Ishikawa (cell line): ENCODE results near the gene DHRS3.

ENCODE experiments used
- CEBPB ChIP-seq: IDR thresholded peaks from 2 replicates; pipeline ENCODE4 v1.6.1; 2012
- CREB1 ChIP-seq: IDR thresholded peaks from 2 replicates; pipeline ENCODE4 v1.6.1; 2012; ENCODE audit warnings: low read depth
- EGR1 ChIP-seq: IDR thresholded peaks from 2 replicates; pipeline ENCODE4 v1.6.1; 2012
- EP300 ChIP-seq: IDR thresholded peaks from 2 replicates; pipeline ENCODE4 v1.6.1; 2012; ENCODE audit warnings: borderline replicate concordance
- FOXM1 ChIP-seq: IDR thresholded peaks from 2 replicates; pipeline ENCODE4 v1.6.1; 2012; ENCODE audit warnings: low read depth, borderline replicate concordance
- MAX ChIP-seq: IDR thresholded peaks from 2 replicates; pipeline ENCODE4 v1.6.1; 2012
- NFIC ChIP-seq: IDR thresholded peaks from 2 replicates; pipeline ENCODE4 v1.6.1; 2012
- RAD21 ChIP-seq: IDR thresholded peaks from 2 replicates; pipeline ENCODE4 v1.6.1; 2012; ENCODE audit warnings: low read depth
- REST ChIP-seq: IDR thresholded peaks from 2 replicates; pipeline ENCODE4 v1.6.1; 2012; ENCODE audit warnings: low read depth, mild to moderate bottlenecking
- TAF1 ChIP-seq: IDR thresholded peaks from 2 replicates; pipeline ENCODE4 v1.6.1; 2012; ENCODE audit warnings: low read depth, mild to moderate bottlenecking
- TCF12 ChIP-seq: IDR thresholded peaks from 2 replicates; pipeline ENCODE4 v1.6.1; 2012; ENCODE audit warnings: low read depth
- TEAD4 ChIP-seq: IDR thresholded peaks from 2 replicates; pipeline ENCODE4 v1.6.1; 2012
- USF1 ChIP-seq: IDR thresholded peaks from 2 replicates; pipeline ENCODE4 v1.6.1; 2012
- YY1 ChIP-seq: IDR thresholded peaks from 2 replicates; pipeline ENCODE4 v1.6.1; 2012; ENCODE audit warnings: low read depth
- ZBTB7A ChIP-seq: IDR thresholded peaks from 2 replicates; pipeline ENCODE4 v1.6.1; 2012; ENCODE audit warnings: low read depth

The DHRS3 gene

GRCh38 chr1:12617901-12618660, at the start of gene DHRS3:
Gene DHRS3 (minus strand): TSS chr1:12618210. CDS start chr1:12617348, 862 bp downstream.
- TF ChIP-seq CEBPB (peak; percentile 39; the same call in 1 of the 2 replicates), USF1 (no peak), NFIC (no peak; the same call in 1 of the 2 replicates), FOXM1 (no peak), TEAD4 (no peak), CREB1 (no peak), EGR1 (no peak), ZBTB7A (no peak), TAF1 (peak; percentile 69), EP300 (peak; percentile 54), TCF12 (no peak; the same call in 1 of the 2 replicates), REST (no peak), RAD21 (no peak), MAX (peak; percentile 39), YY1 (no peak)

GRCh38 chr1:12666141-12666735, 48.2 kb upstream of the DHRS3 start:
- no peak for TF ChIP-seq TEAD4

- TF ChIP-seq TEAD4 (no peak), REST (no peak), TCF12 (no peak), MAX (no peak), USF1 (no peak), TAF1 (no peak), EGR1 (no peak), RAD21 (no peak), CEBPB (no peak), YY1 (no peak), ZBTB7A (no peak), EP300 (no peak), CREB1 (no peak)
Observed at GRCh38 chr1:12665511-12665910, 47.5 kb upstream of the DHRS3 start.

GRCh38 chr1:12662556-12662955, 44.5 kb upstream of the DHRS3 start:
- no peak for TF ChIP-seq TCF12
- no peak for TF ChIP-seq USF1
- no peak for TF ChIP-seq NFIC
- no peak for TF ChIP-seq EP300
- no peak for TF ChIP-seq TAF1

GRCh38 chr1:12661606-12662219, 43.7 kb upstream of the DHRS3 start:
- TF ChIP-seq RAD21 (no peak), USF1 (no peak), CREB1 (no peak)
